Measurements from ENCODE around the gene HAUS2. TPM values are rescaled to one million over a fixed set of nuclear protein-coding genes. Genes with fewer than 3 reads are reported as not detected.

The HAUS2 gene
- total RNA-seq, 1 donor from 2014 or later = 32.0 TPM

DNA sequence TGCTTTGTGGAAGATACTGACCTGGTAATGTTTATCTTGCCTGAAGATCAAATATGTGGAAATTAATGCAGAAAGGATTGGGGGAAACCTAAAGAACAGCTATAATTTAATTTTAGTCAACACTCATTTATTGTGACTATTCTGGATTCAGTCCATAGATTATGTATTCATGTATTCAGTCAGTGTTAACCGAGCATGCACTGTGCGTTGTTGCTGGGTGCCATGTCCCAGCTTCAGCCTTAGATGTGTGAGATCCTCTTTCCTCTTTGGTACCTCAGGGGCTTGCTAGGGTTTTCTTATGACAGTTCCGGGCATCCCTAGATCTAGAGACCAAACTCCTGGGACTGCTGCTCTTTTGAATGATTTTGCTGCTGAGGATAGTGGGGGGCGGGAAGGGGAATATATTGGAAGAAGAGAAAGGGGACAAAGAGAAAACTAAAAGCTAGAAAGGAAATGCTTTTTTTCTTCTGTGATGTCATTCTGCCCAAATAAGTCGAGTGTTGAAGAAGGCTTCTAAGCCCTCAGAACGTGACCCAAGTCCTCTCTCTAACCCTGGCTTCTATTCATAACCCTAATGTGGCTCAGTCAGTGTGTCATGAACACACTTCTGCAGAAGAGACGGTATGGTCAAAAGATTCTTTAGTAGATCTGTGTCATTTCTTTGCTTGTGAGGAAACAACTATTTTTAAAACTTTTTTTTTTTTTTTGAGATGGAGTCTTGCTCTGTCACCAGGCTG, 60.3 kb downstream of the HAUS2 start:
- peak; percentile 32 for DNase-seq

DNA sequence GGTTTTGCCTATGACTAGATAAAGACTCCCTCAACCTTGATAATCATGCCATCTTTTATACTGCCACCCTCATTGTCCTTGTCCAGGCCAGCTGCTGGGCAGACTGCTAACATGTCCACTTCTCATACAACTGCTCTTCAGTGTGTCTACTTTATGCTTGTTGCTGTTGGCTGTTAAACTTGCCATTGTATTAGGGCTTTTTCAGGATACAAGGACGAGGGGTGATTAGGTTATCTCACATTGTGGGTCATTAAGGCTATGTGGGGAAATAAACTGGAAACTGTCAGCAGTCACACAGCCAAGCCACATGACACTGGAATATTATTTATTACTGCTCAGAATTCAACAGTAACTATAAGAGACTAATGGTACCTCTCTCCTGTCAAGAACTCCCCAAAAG, 62.9 kb downstream of the HAUS2 start:
- DNase-seq = peak; percentile 78

DNA sequence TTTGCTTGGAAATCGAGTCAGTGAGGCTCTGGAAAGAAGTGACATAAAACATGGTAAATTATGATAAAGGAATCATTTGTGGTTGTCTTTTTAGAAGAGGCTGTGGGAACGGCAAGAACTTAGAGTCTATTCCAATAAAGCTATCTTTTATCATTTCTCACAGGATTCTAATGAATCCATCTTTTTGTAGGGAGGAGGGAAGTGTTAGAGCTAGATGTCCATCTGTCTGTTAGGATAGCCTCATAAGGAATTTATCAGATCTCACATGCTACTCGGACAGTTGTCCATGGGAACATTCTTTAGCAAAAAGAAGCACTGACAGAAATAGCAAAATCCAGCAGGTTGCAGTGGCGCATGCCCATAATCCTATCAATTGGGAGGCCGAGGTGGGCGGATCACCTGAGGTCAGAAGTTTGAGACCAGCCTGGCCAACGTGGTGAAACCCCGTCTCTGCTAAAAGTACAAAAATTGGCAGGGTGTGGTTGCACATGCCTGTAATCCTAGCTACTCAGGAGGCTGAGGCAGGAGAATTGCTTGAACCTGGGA, 63.8 kb downstream of the HAUS2 start:
- no peak for DNase-seq

DNA sequence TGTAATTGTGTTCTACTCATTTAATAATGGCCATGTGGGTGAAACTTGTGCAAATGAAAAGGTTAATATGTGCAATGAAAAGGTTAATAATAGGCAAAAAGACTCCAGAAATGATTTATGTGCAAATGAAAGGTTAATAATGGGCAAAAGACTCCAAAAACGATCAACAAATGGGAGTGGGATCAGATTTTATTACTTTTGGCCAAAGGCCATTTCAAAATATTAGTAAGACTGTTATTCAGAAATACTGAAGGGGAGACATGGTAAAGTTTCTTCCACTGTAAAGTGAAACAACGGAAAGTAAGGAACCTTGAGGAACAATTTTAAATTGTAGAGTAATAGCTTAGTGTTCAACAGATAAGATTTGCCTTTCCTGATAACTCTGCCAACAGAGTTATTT, 67.5 kb downstream of the HAUS2 start:
- DNase-seq = peak; percentile 11

Other genes with a start within 250 kb of the HAUS2 start
- 0.37 and 2.4 TPM in 2 replicates for gene CAPN3, start 189.3 kb upstream of the HAUS2 start, total RNA-seq
- gene ZNF106, start 57.7 kb upstream of the HAUS2 start, total RNA-seq = 46.3 and 58.3 TPM in 2 replicates
- gene SNAP23, start 53.2 kb upstream of the HAUS2 start, total RNA-seq = 181 and 203 TPM in 2 replicates
- 32.8 and 36.3 TPM in 2 replicates for gene LRRC57, start within 50 bp of the HAUS2 start, total RNA-seq
- 23.0 and 35.4 TPM in 2 replicates for gene STARD9, start 26.8 kb downstream of the HAUS2 start, total RNA-seq
- 12.9 and 17.0 TPM in 2 replicates for gene CDAN1, start 188.3 kb downstream of the HAUS2 start, total RNA-seq

All from dermis blood vessel endothelial cell (primary cell).